Inflammatory macrophage treated with lipopolysaccharide for 1 hour (primary cell): Measurements from ENCODE around the gene KIF9.
"Not testable (repeated sequence)": the region's sequence is repeated elsewhere in the genome, so short reads cannot be mapped to it uniquely, and the experiment has no call there.

Experiments used
- DNase-seq, 2 donors: peaks; one replicate each; pipeline ENCODE4 v3.0.0-alpha.2; 2020 to 2022

KIF9 gene

DNA sequence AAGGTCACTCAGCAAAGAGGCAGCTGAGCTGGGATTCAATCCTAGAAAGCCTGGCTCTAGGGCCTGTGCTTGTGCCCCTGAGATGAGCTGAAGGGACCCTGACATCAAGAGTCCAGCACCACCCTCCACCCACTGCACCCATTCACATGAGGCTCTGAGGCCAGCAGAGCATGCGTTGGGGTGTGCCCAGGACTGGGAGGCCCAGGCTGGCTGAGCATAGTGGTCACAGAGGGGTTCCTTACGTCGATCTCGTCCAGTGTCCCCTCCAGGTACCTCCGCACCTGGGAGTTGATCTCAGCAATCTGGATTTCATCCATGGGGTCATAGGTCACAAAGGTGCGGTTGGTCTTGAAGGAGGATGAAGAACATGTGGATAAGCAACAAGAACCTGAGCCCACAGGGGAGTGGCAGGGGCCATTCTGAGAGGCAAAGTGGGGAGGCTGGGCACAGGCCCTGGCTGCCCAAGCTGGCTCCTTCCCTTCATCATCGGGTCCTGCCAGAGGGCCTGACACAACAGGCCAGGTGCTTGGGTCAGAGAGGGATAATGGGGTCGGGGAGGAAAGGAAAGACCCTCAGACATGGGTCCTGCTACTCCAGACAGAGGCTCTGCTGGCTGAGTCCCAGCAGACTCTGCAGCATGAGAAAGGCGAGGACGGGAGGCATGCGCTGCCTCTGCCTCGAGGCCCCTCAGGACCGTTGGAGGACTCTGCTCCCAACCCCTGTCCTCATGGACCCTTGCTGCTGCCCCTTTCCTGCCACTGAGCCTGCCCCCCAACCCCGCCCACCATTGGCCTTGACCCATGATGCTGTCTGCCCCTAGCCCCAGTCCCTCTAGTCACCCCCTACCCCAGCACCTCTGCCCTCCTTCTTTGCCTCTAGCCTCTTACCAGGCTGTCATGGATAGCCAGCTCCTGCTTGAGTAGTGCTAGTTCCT is 35.2 kb downstream of the KIF9 start:
- DNase-seq, result no peak

- DNase-seq, result no peak
Observed at GRCh38 chr3:47245271-47245670, 37.3 kb downstream of the KIF9 start.

- DNase-seq, result no peak
Observed at GRCh38 chr3:47244531-47245100, 38.0 kb downstream of the KIF9 start.

- DNase-seq, result peak in 1 of 2 donors; percentile 4
Observed at GRCh38 chr3:47243419-47244147, 39.0 kb downstream of the KIF9 start.

GRCh38 chr3:47239929-47240328 is 42.7 kb downstream of the KIF9 start:
- DNase-seq, result no peak

DNA sequence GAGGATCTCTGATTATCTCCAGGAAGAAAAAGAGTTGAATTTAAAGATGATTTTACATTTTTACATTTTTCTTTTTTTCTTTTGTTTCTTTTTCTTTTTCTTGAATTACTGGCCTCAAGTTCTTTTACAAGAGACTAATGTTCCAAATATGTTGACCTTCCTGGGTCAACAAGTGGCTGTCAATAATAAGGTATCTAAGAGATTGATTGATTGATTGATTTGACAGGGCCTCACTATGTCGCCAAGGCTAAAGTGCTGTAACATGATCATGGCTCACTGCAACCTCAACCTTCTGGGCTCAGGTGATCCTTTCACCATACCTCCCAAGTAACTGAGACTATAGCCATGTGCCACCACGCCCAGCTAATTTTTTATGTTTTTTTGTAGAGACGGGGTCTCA is 44.6 kb downstream of the KIF9 start:
- DNase-seq, result no peak

DNA sequence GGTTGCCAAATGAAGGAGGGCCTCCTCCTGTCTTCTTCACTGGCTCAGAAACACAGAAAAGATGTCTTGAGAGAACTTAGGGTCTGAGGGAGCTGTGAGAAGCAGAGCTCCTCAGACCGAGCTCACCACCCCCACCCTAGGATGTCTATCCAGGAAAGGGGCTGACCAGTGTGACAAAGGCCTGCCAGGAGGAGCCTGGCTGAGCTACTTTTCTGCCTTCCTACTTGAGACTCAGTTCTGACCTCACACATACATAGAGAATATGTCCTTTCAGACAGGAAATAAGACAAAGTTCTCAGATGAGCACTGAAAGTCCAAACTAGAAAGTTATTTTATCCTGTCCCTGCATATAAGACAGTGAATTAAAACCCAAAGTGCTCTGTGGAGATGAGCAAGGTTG is 54.5 kb downstream of the KIF9 start:
- no peak for DNase-seq

GRCh38 chr3:47227678-47228077 is 54.9 kb downstream of the KIF9 start:
- DNase-seq, result peak; percentile 58 to 64

- peak; percentile 49 to 65 for DNase-seq
Observed at GRCh38 chr3:47225310-47225906, 57.2 kb downstream of the KIF9 start.

GRCh38 chr3:47223755-47224154 is 58.8 kb downstream of the KIF9 start:
- DNase-seq, result no peak

GRCh38 chr3:47221798-47222197 is 60.8 kb downstream of the KIF9 start:
- no peak for DNase-seq

DNA sequence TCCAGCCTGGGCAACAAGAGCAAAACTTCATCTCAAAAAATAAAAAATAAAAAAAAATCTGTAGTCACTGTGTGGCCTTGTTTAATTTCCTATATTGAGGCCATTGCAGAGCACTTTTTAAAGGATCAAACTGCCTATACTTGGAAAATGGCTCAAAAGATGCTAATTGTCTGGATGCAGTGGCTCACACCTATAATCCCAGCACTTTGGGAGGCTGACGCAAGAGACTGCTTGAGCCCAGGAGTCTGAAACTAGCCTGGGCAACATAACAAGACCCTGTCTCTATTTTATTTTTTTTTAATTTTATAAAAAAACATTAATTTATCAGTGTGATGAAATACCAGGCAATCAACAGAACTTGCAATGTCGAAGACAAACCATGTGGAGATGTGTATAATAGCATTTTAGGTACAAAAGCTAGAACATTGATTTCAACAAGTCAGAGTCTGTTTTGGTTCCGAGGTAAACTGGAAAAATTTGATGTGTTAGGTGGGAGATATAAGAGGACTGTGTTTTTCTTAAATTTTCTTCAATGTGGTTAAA is 71.7 kb downstream of the KIF9 start:
- DNase-seq, result no peak

- DNase-seq, result not testable (repeated sequence)
Observed at GRCh38 chr3:47206022-47206421, 76.6 kb downstream of the KIF9 start.

DNA sequence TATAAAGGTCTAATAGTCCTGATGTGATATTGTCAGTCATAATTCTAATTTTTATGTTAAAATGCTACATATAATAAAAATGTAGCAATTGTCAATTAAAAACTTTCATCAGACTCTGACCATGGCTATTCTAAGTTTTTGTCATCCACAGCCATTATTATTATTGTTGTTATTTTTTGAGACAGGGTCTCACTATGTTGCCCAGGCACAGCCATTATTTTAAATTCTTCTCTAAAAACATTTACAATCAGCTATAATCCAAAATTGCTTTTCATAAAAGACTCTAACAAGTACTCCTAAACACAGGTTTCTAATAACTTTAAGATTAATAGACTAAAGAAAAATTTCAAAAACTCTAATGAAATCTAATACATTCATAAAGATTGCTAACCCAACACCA is 77.7 kb downstream of the KIF9 start:
- DNase-seq, result no peak

- no peak for DNase-seq
Observed at GRCh38 chr3:47202542-47202941, 80.1 kb downstream of the KIF9 start.

GRCh38 chr3:47197287-47197686 is 85.3 kb downstream of the KIF9 start:
- no peak for DNase-seq

GRCh38 chr3:47194994-47195393 is 87.6 kb downstream of the KIF9 start:
- DNase-seq, result no peak

GRCh38 chr3:47193871-47194859 is 88.4 kb downstream of the KIF9 start:
- peak in 1 of 2 donors; percentile 24 for DNase-seq

- DNase-seq, result no peak
Observed at GRCh38 chr3:47186285-47186684, 96.3 kb downstream of the KIF9 start.

- not testable (repeated sequence) for DNase-seq
Observed at GRCh38 chr3:47181685-47182084, 100.9 kb downstream of the KIF9 start.

GRCh38 chr3:47180011-47180410 is 102.6 kb downstream of the KIF9 start:
- not testable (repeated sequence) for DNase-seq
